NT2/D1 (cell line): ENCODE data around the gene IL25.

Experiments used
- SUZ12 ChIP-seq: IDR thresholded peaks from 2 replicates; pipeline ENCODE4 v1.6.1; 2011; ENCODE audit not compliant: insufficient read length, insufficient read depth; ENCODE audit errors: extremely low read depth
- YY1 ChIP-seq: IDR thresholded peaks from 2 replicates; pipeline ENCODE4 v1.6.1; 2011; ENCODE audit not compliant: insufficient read length, insufficient read depth
- ZNF274 ChIP-seq: IDR thresholded peaks from 2 replicates; pipeline ENCODE4 v1.6.1; 2011; ENCODE audit warnings: mild to moderate bottlenecking, low read depth, low read length

DNA sequence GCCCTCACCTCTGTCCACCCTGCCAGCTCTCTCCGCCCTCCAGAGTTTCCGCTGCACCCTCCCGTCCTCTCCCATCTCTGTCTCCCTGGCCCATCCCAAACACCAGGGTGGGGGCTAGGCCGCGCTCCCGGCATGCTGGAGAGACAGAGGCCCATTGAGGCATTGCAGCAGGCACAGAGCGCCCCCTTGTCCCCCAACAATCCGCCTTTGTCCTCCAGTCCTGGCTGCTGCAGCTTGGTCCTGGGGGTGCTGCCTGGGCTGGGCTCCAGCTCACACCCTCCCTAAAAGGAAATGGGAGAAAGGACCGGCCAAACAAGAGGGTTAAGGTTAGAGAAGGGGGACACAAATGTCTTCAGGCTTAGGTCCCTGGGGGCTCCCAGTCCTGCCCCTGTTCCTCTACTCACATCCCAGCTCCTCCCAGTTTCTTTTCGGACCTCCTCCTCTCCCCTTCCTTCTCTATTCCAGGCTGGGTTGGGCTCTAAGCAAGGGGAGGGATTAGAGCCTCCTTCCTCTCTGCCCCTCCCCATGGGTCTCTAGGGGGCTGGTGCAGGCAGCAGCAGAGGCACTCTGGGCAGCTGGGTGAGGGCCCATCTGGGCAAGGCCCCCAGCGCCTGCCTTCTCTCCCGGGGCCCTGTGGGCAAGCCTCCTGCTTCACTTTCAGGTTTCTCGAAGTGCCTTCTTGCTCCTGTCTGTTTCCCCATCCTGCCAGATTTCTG is 4.0 kb downstream of the IL25 start, which contains the start of gene CMTM5:
- TF ChIP-seq SUZ12: no peak
- TF ChIP-seq YY1: no peak
- TF ChIP-seq ZNF274: no peak
